Measurements from ENCODE around the gene STXBP5L. TPM values are rescaled to one million over a fixed set of nuclear protein-coding genes. Genes with fewer than 3 reads are reported as not detected.

The STXBP5L gene
- total RNA-seq, result 2.1 and 2.7 TPM in 2 replicates

DNA sequence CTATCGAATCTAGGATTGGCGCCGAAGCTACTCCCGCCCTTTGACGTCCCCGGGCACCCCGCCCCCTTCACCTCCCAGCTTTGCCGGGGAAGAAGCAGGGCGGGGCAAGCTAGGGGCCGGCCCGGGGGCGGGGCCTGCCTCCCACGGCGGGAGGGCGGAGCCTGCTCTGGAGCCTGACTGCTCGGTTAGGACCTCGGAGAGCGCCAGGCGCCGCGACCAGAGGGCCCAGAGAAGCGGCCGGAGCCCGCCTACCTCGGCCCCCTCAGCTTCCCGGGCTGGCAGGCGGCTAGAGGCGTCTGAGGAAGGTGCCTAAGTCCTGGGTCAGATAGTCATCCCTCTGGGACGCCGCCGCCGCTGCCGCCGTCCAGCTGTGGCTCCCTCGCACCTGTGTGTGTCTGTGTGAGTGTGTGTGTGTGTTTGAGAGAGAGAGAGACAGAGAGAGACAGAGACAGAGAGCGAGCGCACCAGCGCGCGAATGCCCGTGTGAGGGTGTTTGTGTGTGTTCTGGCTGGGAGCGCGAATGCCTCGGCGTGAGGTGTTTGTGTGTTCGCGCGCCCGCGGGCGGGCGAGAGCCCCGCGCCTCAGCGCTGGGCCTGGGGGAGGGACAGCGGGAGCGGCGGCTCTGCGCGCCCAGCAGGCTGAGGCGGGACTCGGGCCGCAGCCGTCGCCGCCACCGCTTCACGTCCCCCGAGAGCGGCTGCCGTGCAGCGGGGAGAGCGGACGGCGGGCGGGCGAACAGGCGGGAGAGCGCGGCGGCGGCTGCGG is at the start of gene STXBP5L:
STXBP5L (plus strand) TSS at position 176 of the 765 bp plus-strand sequence. CDS start 1,374 bp downstream, outside the sequence.

Other genes with a start within 250 kb of the STXBP5L start
- gene HGD, start 226.0 kb upstream of the STXBP5L start, total RNA-seq, result 2.1 and 3.0 TPM in 2 replicates
- 27.9 and 36.6 TPM in 2 replicates for gene RABL3, start 165.7 kb upstream of the STXBP5L start, total RNA-seq
- gene GTF2E1, start 165.5 kb upstream of the STXBP5L start, total RNA-seq, result 27.0 and 32.4 TPM in 2 replicates